ENCODE results near the gene MAPK10. TPM values are rescaled to one million over a fixed set of nuclear protein-coding genes. Genes with fewer than 3 reads are reported as not detected.

MAPK10 gene
- total and polyA plus RNA-seq, 9 of the 15 experiments (the other 6 are each of a cell fraction or from before 2014, with no cell fraction given): 0.10 to 0.53 (median 0.18) TPM; not detected in 4

- Histone ChIP-seq H3K9me3 (replicated peaks; ENCODE audit: control insufficient read depth, insufficient read depth, low read depth, low read length) (no peaks in the 10 kb centered on the region), H3K9me1 (ENCODE audit: control insufficient read depth, insufficient read depth, low read length) (no peaks in the 10 kb centered on the region), H3K4me1 (replicated peaks in 1 of 2; ENCODE audit: control insufficient read depth in 2 of 2, insufficient read depth in 2 of 2, low read length in 2 of 2) (no peaks in the 10 kb centered on the region), H3K4me2 (ENCODE audit: insufficient read depth, low read length) (no peak overlapping the region), H3K4me3 (no peak overlapping the region), H3K9ac (ENCODE audit: insufficient read depth in 1 of 2, low read depth in 2 of 2, low read length in 2 of 2) (no peak overlapping the region), H2AFZ (ENCODE audit: low read depth, low read length) (no peak overlapping the region), H3K27ac (ENCODE audit: extremely low read depth, low read depth, low read length) (no peak overlapping the region), H3K36me3 (ENCODE audit: control insufficient read depth, insufficient read depth, low read length) (no peaks in the 10 kb centered on the region), H3K27me3 (ENCODE audit: control insufficient read depth in 2 of 2, insufficient read depth in 2 of 2, low read length in 2 of 2) (no peaks in the 10 kb centered on the region), H4K20me1 (replicated peaks; ENCODE audit: control insufficient read depth, insufficient read depth, low read length) (no peaks in the 10 kb centered on the region), H3K79me2 (ENCODE audit: control insufficient read depth, insufficient read depth, low read length) (no peaks in the 10 kb centered on the region)
- TF ChIP-seq TEAD4 (IDR thresholded peaks at IDR 0.05; ENCODE audit: low read length) (peak; percentile 68), TEAD4 (CRISPR knock-in tag; IDR thresholded peaks at IDR 0.05; ENCODE audit: borderline replicate concordance) (no peak), CBFA2T3 (IDR thresholded peaks at IDR 0.05) (peak; percentile 41), KLF1 (tag; IDR thresholded peaks at IDR 0.05) (no peak)
- in situ Hi-C loops (cut with MboI) (no loop called here), intact Hi-C loops (cut with micrococcal nuclease) (no loop called here)
- FAIRE-seq (no peak), DNase-seq (ENCODE audit: extremely low read depth in 1 of 4, low spot score in 3 of 4) (peak in 1 of 4 experiments; percentile 10), ATAC-seq (no peak)
- BruUV-seq (replicated peaks): no TSS peak
- 8% methylated on average over 1 of the region's 1 CpG for WGBS (ENCODE audit: insufficient coverage, low coverage, missing lambda C conversion rate)
- POLR2A ChIA-PET: interaction anchor here (0.8 kb wide), 1 partner anchor 12 kb away, joined by 3 read pairs; no protein-coding TSS in a partner anchor
- CTCF ChIA-PET (ENCODE audit: low intra/inter-chr PET ratio): no interaction called here
These were observed 299.5 kb downstream of the MAPK10 start for GRCh38 chr4:86060341-86060740.

DNA sequence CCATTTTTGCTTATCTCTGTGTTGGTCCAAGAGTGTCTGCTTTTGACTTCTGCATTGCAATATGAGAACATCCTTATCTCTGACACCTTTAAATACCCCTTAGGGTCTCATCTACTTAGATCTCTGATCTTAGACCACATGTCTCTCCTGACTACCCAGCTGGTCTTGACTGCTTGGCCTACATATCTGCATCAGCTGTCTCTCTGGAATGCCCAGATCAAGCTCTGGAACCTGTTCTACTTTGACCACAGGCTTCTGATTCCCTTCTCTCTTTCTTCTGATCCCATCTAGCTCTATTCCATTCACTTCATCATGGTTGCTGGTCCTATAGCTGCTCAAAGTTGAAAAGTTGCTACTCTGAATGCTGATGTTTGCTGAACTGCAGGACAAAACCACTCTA, 301.2 kb downstream of the MAPK10 start:
- Histone ChIP-seq H4K20me1 (replicated peaks; ENCODE audit: control insufficient read depth, insufficient read depth, low read length) (no peaks in the 10 kb centered on the region), H2AFZ (ENCODE audit: low read depth, low read length) (no peak overlapping the region), H3K9me1 (ENCODE audit: control insufficient read depth, insufficient read depth, low read length) (no peaks in the 10 kb centered on the region), H3K79me2 (ENCODE audit: control insufficient read depth, insufficient read depth, low read length) (no peaks in the 10 kb centered on the region), H3K27me3 (ENCODE audit: control insufficient read depth in 2 of 2, insufficient read depth in 2 of 2, low read length in 2 of 2) (no peaks in the 10 kb centered on the region), H3K9ac (ENCODE audit: insufficient read depth in 1 of 2, low read depth in 2 of 2, low read length in 2 of 2) (no peak overlapping the region), H3K9me3 (replicated peaks; ENCODE audit: control insufficient read depth, insufficient read depth, low read depth, low read length) (no peaks in the 10 kb centered on the region), H3K4me1 (replicated peaks in 1 of 2; ENCODE audit: control insufficient read depth in 2 of 2, insufficient read depth in 2 of 2, low read length in 2 of 2) (no peaks in the 10 kb centered on the region), H3K27ac (ENCODE audit: extremely low read depth, low read depth, low read length) (no peak overlapping the region), H3K4me3 (no peak overlapping the region), H3K36me3 (ENCODE audit: control insufficient read depth, insufficient read depth, low read length) (no peaks in the 10 kb centered on the region), H3K4me2 (ENCODE audit: insufficient read depth, low read length) (no peak overlapping the region)
- intact Hi-C loops (cut with micrococcal nuclease) (no loop called here), in situ Hi-C loops (cut with MboI) (no loop called here)
- FAIRE-seq (no peak), DNase-seq (ENCODE audit: extremely low read depth in 1 of 4, low spot score in 3 of 4) (no peak), ATAC-seq (no peak)
- POLR2A ChIA-PET: no interaction called here
- CTCF ChIA-PET (ENCODE audit: low intra/inter-chr PET ratio): no interaction called here
- BruUV-seq (replicated peaks): no TSS peak
- TF ChIP-seq MECOM (CRISPR knock-in tag; IDR thresholded peaks at IDR 0.05): no peak
- TF ChIP-seq SMAD2 (IDR thresholded peaks at IDR 0.05; ENCODE audit: low read depth, low read length): no peak
- no peak for TF ChIP-seq HMBOX1 (IDR thresholded peaks at IDR 0.05)
- TF ChIP-seq, protein P1, sequence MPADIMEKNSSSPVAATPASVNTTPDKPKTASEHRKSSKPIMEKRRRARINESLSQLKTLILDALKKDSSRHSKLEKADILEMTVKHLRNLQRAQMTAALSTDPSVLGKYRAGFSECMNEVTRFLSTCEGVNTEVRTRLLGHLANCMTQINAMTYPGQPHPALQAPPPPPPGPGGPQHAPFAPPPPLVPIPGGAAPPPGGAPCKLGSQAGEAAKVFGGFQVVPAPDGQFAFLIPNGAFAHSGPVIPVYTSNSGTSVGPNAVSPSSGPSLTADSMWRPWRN (IDR thresholded peaks at IDR 0.05; ENCODE audit: low read depth): no peak
- no peak for TF ChIP-seq MAFG (tag; conservative IDR thresholded peaks at IDR 0.05)
- no peak for TF ChIP-seq MEF2A (IDR thresholded peaks at IDR 0.05; ENCODE audit: control insufficient read depth, low read depth, low read length)
- no peak for TF ChIP-seq ZNF830 (CRISPR knock-in tag; IDR thresholded peaks at IDR 0.05)
- no peak for TF ChIP-seq ZFP30 (CRISPR knock-in tag; IDR thresholded peaks at IDR 0.05; ENCODE audit: borderline replicate concordance)
- no peak for TF ChIP-seq CREM (IDR thresholded peaks at IDR 0.05; ENCODE audit: low read depth)
- no peak for TF ChIP-seq TRIM24 (IDR thresholded peaks at IDR 0.05)
- TF ChIP-seq ZKSCAN8 (CRISPR knock-in tag; IDR thresholded peaks at IDR 0.05): no peak
- TF ChIP-seq, protein P2, sequence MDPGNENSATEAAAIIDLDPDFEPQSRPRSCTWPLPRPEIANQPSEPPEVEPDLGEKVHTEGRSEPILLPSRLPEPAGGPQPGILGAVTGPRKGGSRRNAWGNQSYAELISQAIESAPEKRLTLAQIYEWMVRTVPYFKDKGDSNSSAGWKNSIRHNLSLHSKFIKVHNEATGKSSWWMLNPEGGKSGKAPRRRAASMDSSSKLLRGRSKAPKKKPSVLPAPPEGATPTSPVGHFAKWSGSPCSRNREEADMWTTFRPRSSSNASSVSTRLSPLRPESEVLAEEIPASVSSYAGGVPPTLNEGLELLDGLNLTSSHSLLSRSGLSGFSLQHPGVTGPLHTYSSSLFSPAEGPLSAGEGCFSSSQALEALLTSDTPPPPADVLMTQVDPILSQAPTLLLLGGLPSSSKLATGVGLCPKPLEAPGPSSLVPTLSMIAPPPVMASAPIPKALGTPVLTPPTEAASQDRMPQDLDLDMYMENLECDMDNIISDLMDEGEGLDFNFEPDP (CRISPR knock-in tag; IDR thresholded peaks at IDR 0.05): no peak
